Erythroblast (primary cell): ENCODE data around the gene MDH2.
"Not testable (repeated sequence)": the region's sequence is repeated elsewhere in the genome, so short reads cannot be mapped to it uniquely, and the experiment has no call there.

Experiments used
- GATA1 ChIP-seq: IDR thresholded peaks from 2 replicates; pipeline ENCODE4 v1.6.1; 2011; ENCODE audit warnings: low read depth, mild to moderate bottlenecking, control low read depth, low read length, moderate library complexity
- POLR2A ChIP-seq: IDR thresholded peaks from 2 replicates; pipeline ENCODE4 v1.6.1; 2011; ENCODE audit warnings: mild to moderate bottlenecking, low read length

GRCh38 chr7:76018520-76018919 lies 29.4 kb upstream of the MDH2 start:
- not testable (repeated sequence) for TF ChIP-seq POLR2A, GATA1
